Thymus (tissue), 2 donors: Measurements from ENCODE around the gene FBXL5. TPM values are rescaled to one million over a fixed set of nuclear protein-coding genes. Genes with fewer than 3 reads are reported as not detected.

Source experiments
- polyA plus RNA-seq: library from polyadenylated mRNA; stranded (reverse); fragments of 200-250 nt; gene quantifications from one replicate; pipeline ENCODE4 v1.2.3, GENCODE V29; 2013
- total RNA-seq: library from RNA; stranded (reverse); fragments of 120-200 nt; gene quantifications from one replicate; pipeline ENCODE4 v1.2.4, GENCODE V29; 2013
- donor health status: healthy.

The FBXL5 gene
- total and polyA plus RNA-seq, 2 donors, result 66.7 to 72.6 TPM

Other genes starting within 250 kb of the FBXL5 start
- gene C1QTNF7, start 227.3 kb downstream of the FBXL5 start, total RNA-seq, result 0.61 TPM
- gene C1QTNF7, start 227.3 kb downstream of the FBXL5 start, polyA plus RNA-seq, result 0.94 TPM
- gene CC2D2A, start 185.5 kb downstream of the FBXL5 start, total RNA-seq, result 3.3 TPM
- 3.5 TPM for gene CC2D2A, start 185.5 kb downstream of the FBXL5 start, polyA plus RNA-seq
- gene FAM200B, start 26.5 kb upstream of the FBXL5 start, total RNA-seq, result 35.3 TPM
- 74.4 TPM for gene FAM200B, start 26.5 kb upstream of the FBXL5 start, polyA plus RNA-seq
- gene BST1, start 47.7 kb upstream of the FBXL5 start, total RNA-seq, result 4.1 TPM
- gene BST1, start 47.7 kb upstream of the FBXL5 start, polyA plus RNA-seq, result 2.9 TPM
- 47.6 TPM for gene CD38, start 123.0 kb upstream of the FBXL5 start, total RNA-seq
- gene CD38, start 123.0 kb upstream of the FBXL5 start, polyA plus RNA-seq, result 31.0 TPM